HG03460 (cell line): ENCODE results near the gene LRRC37A.
A peak's percentile ranks its signal among the peaks of the same experiment; 100 is the strongest.
"Not testable (repeated sequence)": the region's sequence is repeated elsewhere in the genome, so short reads cannot be mapped to it uniquely, and the experiment has no call there.

Experiments
- ATAC-seq: cut with Tn5 transposase; IDR thresholded peaks from one replicate; pipeline ENCODE4 v1.9.1; 2021; ENCODE audit not compliant: unreplicated experiment

Gene LRRC37A

GRCh38 chr17:46286764-46287221 is 8.1 kb upstream of the LRRC37A start:
- not testable (repeated sequence) for ATAC-seq

- ATAC-seq: not testable (repeated sequence)
Measured at GRCh38 chr17:46287587-46287986, 7.3 kb upstream of the LRRC37A start.

GRCh38 chr17:46290906-46291546 is 3.9 kb upstream of the LRRC37A start:
- peak; percentile 90 for ATAC-seq

GRCh38 chr17:46291618-46292017 is 3.3 kb upstream of the LRRC37A start:
- ATAC-seq: not testable (repeated sequence)

GRCh38 chr17:46341220-46341619 is 46.3 kb downstream of the LRRC37A start:
- not testable (repeated sequence) for ATAC-seq

GRCh38 chr17:46342131-46342530 is 47.2 kb downstream of the LRRC37A start:
- ATAC-seq: not testable (repeated sequence)

- ATAC-seq: not testable (repeated sequence)
Measured at GRCh38 chr17:46348345-46348744, 53.4 kb downstream of the LRRC37A start.

GRCh38 chr17:46349060-46349459 is 54.1 kb downstream of the LRRC37A start:
- ATAC-seq: not testable (repeated sequence)

GRCh38 chr17:46353856-46354255 is 58.9 kb downstream of the LRRC37A start:
- not testable (repeated sequence) for ATAC-seq

GRCh38 chr17:46361145-46361735 is 66.3 kb downstream of the LRRC37A start:
- peak; percentile 41 for ATAC-seq

- peak; percentile 96 for ATAC-seq
Measured at GRCh38 chr17:46361755-46362154, 66.8 kb downstream of the LRRC37A start, which contains the start of gene ARL17B. Gene ARL17B, minus strand, starts transcription at chr17:46361766. Its CDS starts 3,369 bp downstream, at chr17:46358397.

GRCh38 chr17:46367520-46367919 is 72.6 kb downstream of the LRRC37A start:
- ATAC-seq: not testable (repeated sequence)

GRCh38 chr17:46372236-46373229 is 77.6 kb downstream of the LRRC37A start:
- ATAC-seq: peak; percentile 69

GRCh38 chr17:46373418-46373817 is 78.5 kb downstream of the LRRC37A start:
- not testable (repeated sequence) for ATAC-seq

- ATAC-seq: not testable (repeated sequence)
Measured at GRCh38 chr17:46383118-46383517, 88.2 kb downstream of the LRRC37A start.

GRCh38 chr17:46385491-46385890 is 90.6 kb downstream of the LRRC37A start:
- ATAC-seq: not testable (repeated sequence)
